Heart left ventricle (tissue), 13 donors: ENCODE results near the gene SERPINB6.

Source experiments
- POLR2A ChIP-seq, 2 donors: fragments of 450-650 bp; IDR thresholded peaks; one replicate each; pipeline ENCODE4 v1.6.1; 2017; ENCODE audit warnings: antibody characterized with exemption in 2 of 2, mild to moderate bottlenecking in 2 of 2, moderate library complexity in 2 of 2
- TF ChIP-seq, protein P1 (sequence below), 12 donors: fragments of 200-600 bp; sonication (generic) in 4 of 12; IDR thresholded peaks; one replicate each; pipeline versions ENCODE4 v1.5.0 to v1.8.0; 2018 to 2022; ENCODE audit warnings: antibody characterized with exemption in 12 of 12, mild to moderate bottlenecking in 5 of 12
- donor health status: ischemic (EF 13 %, LVEDD 7.1; RV severe dilation, severe dysfunction).
- donor health status: DM: no; HTN: yes; CAD: no.
- donor health status: DM: no; HTN: no; CAD: no.
- donor health status: ischemic (EF 25% LVEDD 6.9; RV normal size, moderate dysfunction).
- donor health status: ischemic (EF 25% LVEDD 5.7; RV mildly dilated, moderate dysfunction).
- donor health status: ischemic (EF 35%, LVEDD 5.7; RV mildly dilated, moderate dysfunction).
- donor health status: nonischemic (EF 11% LVEDD 7.7; RV severe dilation, severe dysfunction).
- donor health status: DM: yes; HTN: yes; CAD: no.
- donor health status: PGD.
- donor health status: ischemic (EF 29% LVEDD 5.4; RV normal size, mild dysfunction).
- donor health status: nonischemic (EF 23%, LVEDD 6.1; RV moderate dilation, normal function).

GRCh38 chr6:2964793-2965505, 6.4 kb downstream of the SERPINB6 start:
- TF ChIP-seq, protein P1, sequence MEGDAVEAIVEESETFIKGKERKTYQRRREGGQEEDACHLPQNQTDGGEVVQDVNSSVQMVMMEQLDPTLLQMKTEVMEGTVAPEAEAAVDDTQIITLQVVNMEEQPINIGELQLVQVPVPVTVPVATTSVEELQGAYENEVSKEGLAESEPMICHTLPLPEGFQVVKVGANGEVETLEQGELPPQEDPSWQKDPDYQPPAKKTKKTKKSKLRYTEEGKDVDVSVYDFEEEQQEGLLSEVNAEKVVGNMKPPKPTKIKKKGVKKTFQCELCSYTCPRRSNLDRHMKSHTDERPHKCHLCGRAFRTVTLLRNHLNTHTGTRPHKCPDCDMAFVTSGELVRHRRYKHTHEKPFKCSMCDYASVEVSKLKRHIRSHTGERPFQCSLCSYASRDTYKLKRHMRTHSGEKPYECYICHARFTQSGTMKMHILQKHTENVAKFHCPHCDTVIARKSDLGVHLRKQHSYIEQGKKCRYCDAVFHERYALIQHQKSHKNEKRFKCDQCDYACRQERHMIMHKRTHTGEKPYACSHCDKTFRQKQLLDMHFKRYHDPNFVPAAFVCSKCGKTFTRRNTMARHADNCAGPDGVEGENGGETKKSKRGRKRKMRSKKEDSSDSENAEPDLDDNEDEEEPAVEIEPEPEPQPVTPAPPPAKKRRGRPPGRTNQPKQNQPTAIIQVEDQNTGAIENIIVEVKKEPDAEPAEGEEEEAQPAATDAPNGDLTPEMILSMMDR (IDR thresholded peaks at IDR 0.05) = no peak
- no peak for TF ChIP-seq POLR2A (IDR thresholded peaks at IDR 0.05)
